Neural cell (in vitro differentiated cells): ENCODE measurements around the gene TPD52L1.

Source experiments
- CTCF ChIP-seq: fragments of 450-650 bp; IDR thresholded peaks from 2 replicates; pipeline ENCODE4 v1.5.1; 2014; ENCODE audit warnings: antibody characterized with exemption, mild to moderate bottlenecking, moderate library complexity; ENCODE audit not compliant: poor library complexity, severe bottlenecking
- EZH2 ChIP-seq: fragments of 200-600, 300-800 bp; shearing (Covaris generic), sonication (generic); IDR thresholded peaks from 2 replicates; pipeline ENCODE4 v1.6.1; 2014; ENCODE audit warnings: antibody characterized with exemption, low read length, borderline replicate concordance, mild to moderate bottlenecking; ENCODE audit not compliant: insufficient read depth, poor library complexity, severe bottlenecking
- TF ChIP-seq, protein P1 (sequence below): IDR thresholded peaks from 2 replicates; pipeline ENCODE4 v1.6.1; 2012; ENCODE audit warnings: borderline replicate concordance

DNA sequence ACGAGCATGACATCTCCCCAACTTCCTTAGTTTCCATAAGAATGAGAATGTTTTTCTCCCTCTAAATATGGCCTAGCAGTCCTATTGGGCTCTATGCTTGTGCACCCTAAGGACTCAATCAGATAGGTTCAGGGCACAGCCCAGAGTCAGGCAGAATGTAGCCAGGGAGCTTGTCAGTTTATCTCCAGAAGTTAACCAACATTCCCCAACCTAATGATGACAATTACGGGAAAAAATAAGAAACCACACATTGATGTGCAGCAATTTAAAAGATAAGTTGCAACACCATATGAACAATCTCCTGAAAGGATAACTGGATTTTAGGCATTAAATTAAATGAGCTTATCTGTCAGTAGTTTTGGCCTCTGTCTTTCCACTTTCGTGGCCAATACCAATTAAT, 77.1 kb downstream of the TPD52L1 start:
- no peak for TF ChIP-seq CTCF
- TF ChIP-seq EZH2: no peak
- TF ChIP-seq, protein P1, sequence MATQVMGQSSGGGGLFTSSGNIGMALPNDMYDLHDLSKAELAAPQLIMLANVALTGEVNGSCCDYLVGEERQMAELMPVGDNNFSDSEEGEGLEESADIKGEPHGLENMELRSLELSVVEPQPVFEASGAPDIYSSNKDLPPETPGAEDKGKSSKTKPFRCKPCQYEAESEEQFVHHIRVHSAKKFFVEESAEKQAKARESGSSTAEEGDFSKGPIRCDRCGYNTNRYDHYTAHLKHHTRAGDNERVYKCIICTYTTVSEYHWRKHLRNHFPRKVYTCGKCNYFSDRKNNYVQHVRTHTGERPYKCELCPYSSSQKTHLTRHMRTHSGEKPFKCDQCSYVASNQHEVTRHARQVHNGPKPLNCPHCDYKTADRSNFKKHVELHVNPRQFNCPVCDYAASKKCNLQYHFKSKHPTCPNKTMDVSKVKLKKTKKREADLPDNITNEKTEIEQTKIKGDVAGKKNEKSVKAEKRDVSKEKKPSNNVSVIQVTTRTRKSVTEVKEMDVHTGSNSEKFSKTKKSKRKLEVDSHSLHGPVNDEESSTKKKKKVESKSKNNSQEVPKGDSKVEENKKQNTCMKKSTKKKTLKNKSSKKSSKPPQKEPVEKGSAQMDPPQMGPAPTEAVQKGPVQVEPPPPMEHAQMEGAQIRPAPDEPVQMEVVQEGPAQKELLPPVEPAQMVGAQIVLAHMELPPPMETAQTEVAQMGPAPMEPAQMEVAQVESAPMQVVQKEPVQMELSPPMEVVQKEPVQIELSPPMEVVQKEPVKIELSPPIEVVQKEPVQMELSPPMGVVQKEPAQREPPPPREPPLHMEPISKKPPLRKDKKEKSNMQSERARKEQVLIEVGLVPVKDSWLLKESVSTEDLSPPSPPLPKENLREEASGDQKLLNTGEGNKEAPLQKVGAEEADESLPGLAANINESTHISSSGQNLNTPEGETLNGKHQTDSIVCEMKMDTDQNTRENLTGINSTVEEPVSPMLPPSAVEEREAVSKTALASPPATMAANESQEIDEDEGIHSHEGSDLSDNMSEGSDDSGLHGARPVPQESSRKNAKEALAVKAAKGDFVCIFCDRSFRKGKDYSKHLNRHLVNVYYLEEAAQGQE: no peak
